COLO668 (cell line): ENCODE data around the gene LILRB2.
"Not testable (repeated sequence)": the region's sequence is repeated elsewhere in the genome, so short reads cannot be mapped to it uniquely, and the experiment has no call there.

Experiments
- DNase-seq: peaks from one replicate; lab custom pipeline; 2025; ENCODE audit not compliant: unreplicated experiment; lab: John Stamatoyannopoulos, UW

The LILRB2 gene

DNA sequence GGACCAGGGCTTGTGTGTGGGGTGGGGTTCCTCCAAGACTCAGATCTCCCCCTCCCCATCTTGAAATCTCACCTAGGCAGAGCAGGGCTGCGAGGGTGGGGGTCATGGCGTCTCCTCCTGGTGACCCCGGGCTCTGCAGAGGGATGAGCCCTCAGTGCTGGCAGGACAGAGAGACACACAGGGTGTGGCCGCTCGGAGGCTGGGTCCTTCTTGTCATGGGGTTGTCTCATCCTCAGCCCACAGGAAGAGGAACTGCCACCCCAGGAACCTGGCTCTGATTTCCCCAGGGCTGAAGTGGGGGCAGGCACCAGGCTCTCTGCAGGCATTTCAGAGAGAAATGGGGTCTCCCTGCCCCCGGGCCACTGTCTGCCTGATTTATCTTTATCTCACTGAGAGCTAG is 38.3 kb downstream of the LILRB2 start, which contains the start of gene LILRA6:
LILRA6 (minus strand) TSS at position 145 of the 400 bp plus-strand sequence.
- not testable (repeated sequence) for DNase-seq

DNA sequence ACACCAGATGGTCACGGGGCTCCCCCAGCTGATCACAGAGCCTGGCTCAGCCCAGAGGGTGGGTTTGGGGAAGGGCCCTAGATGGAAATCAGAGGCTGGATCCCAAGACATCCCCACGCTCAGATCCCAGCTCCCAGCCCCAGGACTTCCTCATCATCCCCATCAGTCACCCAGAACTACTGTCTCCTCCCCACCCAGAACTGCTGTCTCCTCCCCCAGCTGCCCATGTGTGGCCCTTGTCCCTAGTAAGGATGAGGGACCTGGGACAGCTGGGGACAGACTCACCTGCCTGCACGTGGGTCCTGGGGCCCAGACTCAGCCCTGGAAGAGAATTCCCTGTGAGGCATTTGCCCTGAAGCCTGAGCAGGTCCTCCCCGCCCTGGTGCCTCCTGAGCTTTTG is 38.7 kb downstream of the LILRB2 start:
- not testable (repeated sequence) for DNase-seq

DNA sequence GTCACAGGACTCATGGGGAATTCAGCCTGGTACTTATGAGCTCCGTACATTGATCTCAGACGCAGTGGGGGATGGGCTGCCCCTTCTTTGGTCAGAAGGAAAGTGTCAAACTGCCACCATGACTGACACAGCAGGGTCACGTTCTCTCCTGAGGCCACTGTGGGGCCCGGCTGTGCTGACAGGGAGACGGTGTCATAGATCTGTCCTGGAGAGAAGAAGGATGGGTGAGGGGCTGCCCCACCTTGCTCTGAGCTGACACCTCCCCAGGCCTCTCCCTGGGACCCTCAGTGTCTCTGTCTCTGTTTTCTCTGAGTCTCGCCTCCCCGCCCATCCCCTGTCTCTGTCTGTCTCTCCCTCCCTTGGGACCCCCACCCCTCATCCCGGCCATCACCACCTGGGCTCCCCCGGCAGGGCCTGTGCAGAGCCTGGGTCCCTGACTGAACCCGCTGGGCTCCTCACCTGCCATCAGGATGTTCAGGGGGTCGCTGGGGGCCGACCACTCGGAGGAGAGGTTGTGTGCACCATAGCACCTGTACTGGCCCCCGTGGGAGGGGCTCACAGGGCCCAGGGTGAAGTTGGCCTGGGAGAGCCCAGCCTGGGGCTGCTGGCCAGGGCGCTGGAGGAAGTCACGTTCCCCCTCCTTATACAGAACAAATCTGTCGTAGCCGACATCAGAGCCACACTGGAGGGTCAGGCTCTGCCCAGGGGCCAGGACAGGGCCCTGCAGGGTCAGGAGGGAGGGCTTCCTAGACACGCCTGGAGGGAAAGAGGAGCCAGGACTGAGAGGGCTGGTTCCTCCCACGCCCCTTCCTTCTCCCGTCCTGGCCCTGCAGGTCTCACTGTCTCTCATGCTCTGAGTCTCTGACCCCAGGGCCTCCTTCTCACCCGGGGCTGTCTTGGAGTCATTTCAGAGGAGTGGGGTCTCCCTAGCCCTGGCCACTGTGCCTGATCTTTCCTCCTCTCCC is 40.3 kb downstream of the LILRB2 start:
- not testable (repeated sequence) for DNase-seq

DNA sequence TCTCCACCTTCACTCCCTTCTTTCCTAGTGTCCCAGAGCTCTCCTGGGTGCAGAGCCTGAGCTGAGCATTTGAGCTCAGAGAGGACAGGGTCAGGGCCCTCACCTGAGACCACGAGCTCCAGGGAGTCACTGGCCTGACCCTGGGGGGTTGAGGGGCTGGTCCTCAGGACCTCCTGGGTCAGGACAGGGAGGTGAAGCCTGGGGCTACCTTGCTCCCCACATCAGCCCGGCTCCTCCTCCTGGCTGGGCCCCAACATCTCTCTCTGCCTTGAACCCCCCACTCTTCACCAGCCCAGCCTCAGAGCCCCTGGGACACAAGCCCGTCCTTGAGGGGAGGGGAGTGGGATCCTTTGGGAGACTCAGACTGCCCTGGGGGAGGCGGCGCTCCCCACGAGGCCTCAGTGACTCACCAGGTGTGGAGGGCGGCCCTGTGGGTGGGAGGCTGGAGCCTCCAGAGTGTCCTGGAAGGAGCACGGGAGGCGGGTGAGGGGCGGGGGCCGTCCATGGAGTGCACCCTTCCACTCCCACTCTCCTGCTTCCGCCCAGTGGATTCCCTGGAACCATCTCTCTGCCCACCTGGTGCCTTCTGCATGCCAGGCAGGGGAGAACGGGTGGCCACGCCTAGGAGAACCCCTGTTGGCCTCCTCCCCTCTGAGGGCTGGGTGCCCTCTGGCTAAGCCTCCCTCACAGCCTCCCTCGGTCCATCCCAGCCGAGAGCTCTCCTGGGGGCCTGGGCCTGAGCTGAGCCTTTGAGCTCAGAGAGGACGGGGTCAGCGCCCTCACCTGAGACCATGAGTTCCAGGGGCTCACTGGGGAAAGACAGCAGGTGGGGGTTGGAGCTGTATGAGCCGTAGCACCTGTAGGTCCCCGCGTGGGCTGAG is 41.2 kb downstream of the LILRB2 start:
- DNase-seq = not testable (repeated sequence)

DNA sequence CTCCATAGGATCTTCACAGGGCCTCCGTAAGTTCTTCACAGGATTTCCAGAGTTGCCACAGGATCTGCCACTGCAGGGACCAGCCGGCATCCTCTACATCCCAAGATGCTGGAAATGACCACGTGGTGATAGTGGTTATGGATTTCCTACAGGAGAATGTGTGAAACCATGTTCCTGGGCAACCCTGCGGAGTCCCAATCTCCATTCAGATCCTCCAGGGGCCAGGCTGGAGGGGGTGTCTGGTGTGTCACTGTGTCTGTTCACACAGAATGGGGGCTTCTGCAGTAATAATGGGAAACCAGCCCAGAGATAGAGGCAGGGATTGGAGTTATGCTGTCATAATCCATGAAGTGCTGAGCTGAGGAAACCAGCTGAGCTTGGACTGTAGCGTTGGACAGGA is 47.0 kb downstream of the LILRB2 start:
- no peak for DNase-seq

DNA sequence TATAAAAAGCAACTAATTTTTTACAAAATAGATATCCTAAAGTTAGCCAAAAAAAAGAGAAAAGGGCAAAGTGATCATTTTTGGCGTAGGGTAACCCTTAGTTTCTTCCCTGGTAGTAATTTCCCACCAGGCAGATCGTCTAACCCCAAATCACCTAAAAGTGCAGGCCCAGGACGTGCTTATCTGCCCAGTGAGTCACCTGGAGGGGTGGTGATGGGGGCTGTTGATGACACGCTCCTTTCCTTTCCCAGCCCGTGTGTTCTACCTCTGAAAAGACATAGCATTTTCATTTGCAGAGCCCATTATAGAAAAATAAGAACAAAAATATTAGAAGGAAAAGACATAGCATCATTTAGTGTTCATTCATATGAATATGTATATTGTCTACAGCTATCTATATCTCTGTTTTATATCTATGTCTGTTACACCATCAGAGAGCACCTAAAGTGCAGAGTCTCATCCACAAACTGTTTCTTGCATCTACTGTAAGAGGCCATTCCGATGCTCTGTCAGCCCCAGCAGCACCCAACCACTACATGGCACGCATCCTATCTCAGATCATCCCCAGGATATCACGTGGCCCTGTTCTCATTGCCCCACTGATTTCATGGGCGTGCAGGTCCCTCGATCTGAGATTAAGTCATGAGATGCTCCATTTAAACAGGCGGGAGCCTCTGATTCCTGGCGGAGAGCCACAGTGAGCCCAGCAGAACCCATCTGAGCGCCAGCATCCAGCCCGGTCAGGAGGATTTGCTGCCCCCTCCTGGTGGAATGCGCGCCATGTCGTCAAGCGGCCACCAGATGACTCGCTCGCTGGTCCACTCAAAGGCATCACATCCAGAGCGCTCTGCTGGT is 49.6 kb downstream of the LILRB2 start:
- DNase-seq = peak; percentile 87

DNA sequence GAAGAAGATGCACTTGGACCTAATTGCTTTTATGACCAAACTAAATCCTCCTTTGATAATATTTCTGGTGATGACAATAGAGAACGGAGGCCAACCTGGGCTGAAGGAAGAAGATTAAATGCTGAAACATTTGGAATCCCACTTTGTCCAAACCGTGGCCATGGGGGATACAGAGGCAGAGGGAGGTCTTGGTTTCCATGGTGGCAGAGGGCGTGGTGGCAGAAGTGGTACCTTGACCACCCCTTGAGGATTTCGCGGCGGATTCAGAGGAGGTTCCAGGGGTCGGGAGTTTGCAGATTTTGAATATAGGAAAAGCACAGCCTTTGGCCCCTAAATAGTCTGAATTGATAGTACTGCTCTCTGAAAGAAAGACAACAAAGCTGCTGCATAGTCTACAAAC is 50.9 kb downstream of the LILRB2 start:
- DNase-seq = no peak

DNA sequence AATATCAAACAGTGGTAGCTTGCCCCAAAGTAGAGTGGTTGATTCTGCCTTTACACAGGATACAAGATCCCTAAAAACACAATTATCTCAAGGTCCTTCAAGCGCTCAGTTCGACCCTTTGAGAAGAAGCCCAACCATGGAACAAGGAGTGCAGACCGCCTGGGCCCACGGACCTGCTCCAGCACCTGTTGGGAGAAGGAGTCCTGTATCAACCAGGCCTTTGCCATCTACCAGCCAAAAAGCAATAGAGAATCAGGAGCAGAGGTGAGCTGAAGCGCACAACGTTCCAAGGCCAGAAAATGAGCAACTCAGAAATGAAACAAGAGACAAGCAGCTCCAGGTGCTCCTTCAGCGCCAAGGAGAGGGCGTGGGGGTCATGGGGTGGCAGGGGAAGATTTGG is 51.8 kb downstream of the LILRB2 start:
- DNase-seq = no peak

DNA sequence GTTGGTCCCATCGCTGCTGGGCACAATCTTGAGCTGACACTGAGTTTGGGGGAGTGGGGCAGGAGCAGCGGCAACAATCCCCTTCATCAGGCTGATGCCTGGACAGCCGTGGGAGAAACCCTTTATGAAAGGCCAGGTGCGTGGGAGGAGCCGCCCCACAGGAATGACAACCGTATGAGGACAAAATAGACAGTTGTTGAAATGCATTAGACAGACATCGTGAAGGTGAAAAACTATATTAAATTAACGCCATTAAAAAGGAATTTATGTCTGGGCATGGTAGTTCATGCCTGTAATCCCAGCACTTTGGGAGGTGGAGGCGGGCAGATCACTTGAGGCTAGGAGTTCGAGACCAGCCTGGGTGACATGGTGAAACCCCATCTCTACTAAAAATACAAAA is 56.3 kb downstream of the LILRB2 start:
- DNase-seq = not testable (repeated sequence)

DNA sequence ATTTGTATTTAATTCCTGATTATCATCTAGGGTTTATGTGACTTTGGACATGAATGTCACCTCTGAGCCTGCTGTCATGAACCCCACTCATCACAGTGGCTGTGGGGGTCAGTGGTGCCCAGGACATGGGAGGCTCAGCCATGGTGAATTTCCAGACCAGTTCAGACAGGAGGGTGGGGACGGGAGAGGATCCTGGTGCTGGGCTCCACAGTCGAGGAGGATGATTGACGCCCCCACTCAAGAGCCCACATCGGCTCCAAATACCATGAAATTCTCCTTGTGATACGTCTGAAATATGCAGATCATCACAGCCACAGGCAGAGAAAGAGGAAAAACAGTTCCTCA is 57.0 kb downstream of the LILRB2 start:
- DNase-seq = not testable (repeated sequence)
